Activated naive CD4-positive, alpha-beta T cell treated with Interleukin-2 at 50 U/mL for 16 hours (primary cell): ENCODE results near the gene SREBF2.

Experiments
- DNase-seq: peaks from one replicate; pipeline ENCODE4 v3.0.0-alpha.2; 2020

SREBF2 gene

GRCh38 chr22:41832553-41833368 is at the start of gene SREBF2:
SREBF2 (plus strand) TSS chr22:41833105; CDS start chr22:41833271, 166 bp downstream.
- DNase-seq, result peak; percentile 99

- no peak for DNase-seq
Observed at GRCh38 chr22:41787331-41787730, 45.6 kb upstream of the SREBF2 start.

- DNase-seq, result no peak
Observed at GRCh38 chr22:41793871-41794270, 39.0 kb upstream of the SREBF2 start.

- DNase-seq, result no peak
Observed at GRCh38 chr22:41798736-41799135, 34.2 kb upstream of the SREBF2 start.

- peak; percentile 9 for DNase-seq
Observed at GRCh38 chr22:41799486-41800347, 33.2 kb upstream of the SREBF2 start.

GRCh38 chr22:41800348-41801146 is 32.4 kb upstream of the SREBF2 start, which contains the start of gene CCDC134:
CCDC134 (plus strand) TSS chr22:41800679; CDS start chr22:41808891, 8,212 bp downstream.
- DNase-seq, result peak; percentile 93

GRCh38 chr22:41801147-41801819 is 31.6 kb upstream of the SREBF2 start:
- DNase-seq, result no peak

- no peak for DNase-seq
Observed at GRCh38 chr22:41801886-41802285, 31.0 kb upstream of the SREBF2 start.

GRCh38 chr22:41805639-41806038 is 27.3 kb upstream of the SREBF2 start:
- no peak for DNase-seq

- DNase-seq, result no peak
Observed at GRCh38 chr22:41808400-41808799, 24.5 kb upstream of the SREBF2 start.

GRCh38 chr22:41810022-41810421 is 22.9 kb upstream of the SREBF2 start:
- no peak for DNase-seq

GRCh38 chr22:41812805-41813545 is 19.9 kb upstream of the SREBF2 start:
- DNase-seq, result no peak

GRCh38 chr22:41813726-41814410 is 19.0 kb upstream of the SREBF2 start:
- DNase-seq, result no peak

- DNase-seq, result no peak
Observed at GRCh38 chr22:41815716-41816115, 17.2 kb upstream of the SREBF2 start.

GRCh38 chr22:41816241-41816640 is 16.7 kb upstream of the SREBF2 start:
- DNase-seq, result no peak

GRCh38 chr22:41816871-41817270 is 16.0 kb upstream of the SREBF2 start:
- no peak for DNase-seq

- DNase-seq, result no peak
Observed at GRCh38 chr22:41818011-41818410, 14.9 kb upstream of the SREBF2 start.

- no peak for DNase-seq
Observed at GRCh38 chr22:41818596-41818995, 14.3 kb upstream of the SREBF2 start.

- DNase-seq, result no peak
Observed at GRCh38 chr22:41819257-41819656, 13.6 kb upstream of the SREBF2 start.

GRCh38 chr22:41820447-41820846 is 12.5 kb upstream of the SREBF2 start:
- DNase-seq, result no peak
